ENCODE results near the gene ELF5. TPM values are rescaled to one million over a fixed set of nuclear protein-coding genes. Genes with fewer than 3 reads are reported as not detected.

Gene ELF5
- total and polyA plus RNA-seq, 2 donors (not counting 3 experiments of a cell fraction or from before 2014, with no cell fraction given) = not detected

GRCh38 chr11:34475656-34476055 lies 37.9 kb downstream of the ELF5 start:
- Histone ChIP-seq H3K9me3 (replicated peaks; ENCODE audit: control insufficient read depth, insufficient read depth, low read length) (no peaks in the 10 kb centered on the region), H3K4me1 (ENCODE audit: control insufficient read depth, extremely low read depth, insufficient read depth, low read length) (no peaks in the 10 kb centered on the region), H2AFZ (ENCODE audit: low read depth, low read length) (no peak overlapping the region), H3K9me1 (replicated peaks; ENCODE audit: control insufficient read depth, extremely low read depth, insufficient read depth, low read length) (no peaks in the 10 kb centered on the region), H3K4me2 (ENCODE audit: insufficient read depth, low read length) (no peak overlapping the region), H3K9ac (replicated peaks; ENCODE audit: extremely low read depth, insufficient read depth, low read length) (no peak overlapping the region), H3K79me2 (ENCODE audit: control insufficient read depth, insufficient read depth, low read length) (no peaks in the 10 kb centered on the region), H3K36me3 (ENCODE audit: control insufficient read depth in 2 of 2, extremely low read depth in 1 of 2, insufficient read depth in 2 of 2, low read length in 2 of 2) (peaks cover 2 to 3% of the 10 kb centered on the region in 2 experiments), H3K27ac (ENCODE audit: insufficient read depth, low read depth, low read length) (no peak overlapping the region), H3K4me3 (replicated peaks in 1 of 3; ENCODE audit: insufficient read depth in 1 of 3, low read depth in 1 of 3, low read length in 3 of 3) (no peak overlapping the region), H4K20me1 (replicated peaks; ENCODE audit: control insufficient read depth, extremely low read depth, insufficient read depth, low read length) (no peaks in the 10 kb centered on the region), H3K27me3 (ENCODE audit: control insufficient read depth in 2 of 2, insufficient read depth in 2 of 2, low read length in 2 of 2) (peaks cover 0 to 7% of the 10 kb centered on the region in 2 experiments)
- DNase-seq (ENCODE audit: low read depth, low spot score) = no peak
- BruUV-seq (replicated peaks) = no TSS peak
- intact Hi-C loops (cut with micrococcal nuclease) = no loop called here
- TF ChIP-seq GATA2 (IDR thresholded peaks at IDR 0.05; ENCODE audit: insufficient read depth, insufficient read length, low read depth, low read length) (no peak), MYC (IDR thresholded peaks at IDR 0.05; ENCODE audit: low read depth, low read length) (no peak), POLR2A (IDR thresholded peaks at IDR 0.05; ENCODE audit: low read depth, low read length) (no peak), JUN (IDR thresholded peaks at IDR 0.05; ENCODE audit: borderline replicate concordance, insufficient read depth, insufficient read length, low read depth) (no peak), CTCF (IDR thresholded peaks at IDR 0.05; ENCODE audit: extremely low read depth in 1 of 2, insufficient read depth in 1 of 2, low read depth in 1 of 2, low read length in 2 of 2) (no peak), POLR2AphosphoS5 (IDR thresholded peaks at IDR 0.05; ENCODE audit: insufficient read depth, low read depth, low read length) (no peak), EZH2 (IDR thresholded peaks at IDR 0.05; ENCODE audit: borderline replicate concordance, low read depth, low read length, severe bottlenecking) (no peak), MAX (IDR thresholded peaks at IDR 0.05; ENCODE audit: insufficient read depth, insufficient read length) (no peak), FOS (IDR thresholded peaks at IDR 0.05; ENCODE audit: borderline replicate concordance, insufficient read depth, low read length) (no peak)
- POLR2A ChIA-PET = no interaction called here
- FAIRE-seq = no peak
- CTCF ChIA-PET = no interaction called here
- dilution Hi-C loops (cut with MboI; ENCODE audit: extremely low pct_ligation_motif_present, low sequenced_read_pairs) = no loop called here

All from endothelial cell of umbilical vein (primary cell).